Sigmoid colon (tissue), 4 donors: ENCODE measurements around the gene IL31RA.

Experiments used
- CTCF ChIP-seq, 4 experiments: fragments of 450-650 bp in 3 of 4; fragments of 200-600 bp in 1 of 4; IDR thresholded peaks; one replicate each; pipeline ENCODE4 v1.5.1; 2016 to 2019; ENCODE audit warnings: antibody characterized with exemption in 4 of 4, mild to moderate bottlenecking in 3 of 4, moderate library complexity in 2 of 4
- POLR2A ChIP-seq, 2 donors: fragments of 450-650 bp; IDR thresholded peaks; one replicate each; pipeline ENCODE4 v1.6.1; 2016; ENCODE audit warnings: antibody characterized with exemption in 2 of 2, mild to moderate bottlenecking in 2 of 2, moderate library complexity in 2 of 2
- POLR2AphosphoS5 ChIP-seq, 4 donors: sonication (generic); formaldehyde crosslinking; IDR thresholded peaks; one replicate each; pipeline ENCODE4 v1.6.1; 2017; ENCODE audit warnings: antibody characterized with exemption in 4 of 4

GRCh38 chr5:55868846-55869245 lies 17.7 kb downstream of the IL31RA start:
- TF ChIP-seq POLR2AphosphoS5 (IDR thresholded peaks at IDR 0.05) (no peak), POLR2A (IDR thresholded peaks at IDR 0.05) (no peak), CTCF (IDR thresholded peaks at IDR 0.05) (no peak)
